Right renal pelvis (tissue), 4 donors: Measurements from ENCODE around the gene DBI. TPM values are rescaled to one million over a fixed set of nuclear protein-coding genes. Genes with fewer than 3 reads are reported as not detected.
"Not testable (repeated sequence)": the region's sequence is repeated elsewhere in the genome, so short reads cannot be mapped to it uniquely, and the experiment has no call there.

Source experiments
- DNase-seq, 4 donors: peaks; one replicate each; pipeline ENCODE4 v3.0.0-alpha.2; 2013; ENCODE audit warnings: low read depth in 4 of 4, low spot score in 3 of 4, missing footprints in 1 of 4
- polyA plus RNA-seq, 4 donors: library from polyadenylated mRNA; unstranded; fragments of 120-200 nt; gene quantifications; one replicate each; pipeline ENCODE4 v1.2.1, GENCODE V29; 2013; ENCODE audit not compliant: insufficient read length in 4 of 4

DBI gene
- polyA plus RNA-seq, 4 donors = 211 to 262 (median 257) TPM

GRCh38 chr2:119393971-119394748 lies 27.4 kb downstream of the DBI start:
- no peak for DNase-seq

GRCh38 chr2:119397196-119397595 lies 30.4 kb downstream of the DBI start:
- no peak for DNase-seq

GRCh38 chr2:119402106-119402505 lies 35.3 kb downstream of the DBI start:
- DNase-seq = no peak

DNA sequence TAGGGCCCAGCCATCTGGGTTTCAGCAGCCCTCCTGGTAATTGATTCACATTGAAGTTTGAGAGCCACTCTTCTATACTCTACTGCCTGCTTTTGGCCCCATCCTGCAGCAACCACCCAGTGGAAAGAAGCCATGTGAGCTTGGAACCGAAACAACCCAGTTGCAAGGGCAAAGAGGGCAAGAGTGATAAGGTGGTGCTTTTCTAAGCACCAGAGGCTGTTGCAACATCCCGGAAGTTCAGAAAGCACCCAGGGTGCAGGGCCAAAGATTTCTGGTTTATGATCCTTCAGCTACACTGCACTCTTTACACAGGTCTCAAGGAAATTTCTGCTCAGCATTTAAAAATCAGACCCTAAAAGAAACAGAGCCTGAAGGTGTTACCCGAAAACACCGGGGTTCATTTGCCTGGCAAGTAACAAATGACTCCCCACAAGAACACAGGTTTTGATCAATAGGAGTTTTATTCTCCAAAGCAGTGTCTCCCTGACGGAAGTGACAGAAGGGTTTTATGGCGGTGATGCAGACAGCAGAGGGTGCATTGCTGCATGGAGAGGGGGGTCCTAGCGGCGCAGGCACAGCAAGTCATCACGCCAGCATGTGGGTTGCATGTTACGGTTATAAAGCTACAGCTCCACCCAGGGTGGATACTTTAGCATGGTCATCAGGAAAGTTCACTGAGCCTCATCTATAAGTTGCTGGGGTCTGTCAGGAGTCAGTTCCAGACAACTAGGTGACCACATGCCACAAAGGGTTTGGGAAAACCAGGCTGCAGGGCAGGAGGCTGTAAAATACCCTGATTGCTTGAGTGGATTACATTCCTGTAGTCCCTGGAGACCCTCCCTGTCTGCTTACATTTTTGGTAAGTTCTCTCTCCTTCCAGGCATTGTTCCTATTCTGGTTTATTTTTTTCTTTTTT lies 36.1 kb downstream of the DBI start:
- DNase-seq = no peak

GRCh38 chr2:119403618-119404017 lies 36.8 kb downstream of the DBI start:
- not testable (repeated sequence) for DNase-seq

DNA sequence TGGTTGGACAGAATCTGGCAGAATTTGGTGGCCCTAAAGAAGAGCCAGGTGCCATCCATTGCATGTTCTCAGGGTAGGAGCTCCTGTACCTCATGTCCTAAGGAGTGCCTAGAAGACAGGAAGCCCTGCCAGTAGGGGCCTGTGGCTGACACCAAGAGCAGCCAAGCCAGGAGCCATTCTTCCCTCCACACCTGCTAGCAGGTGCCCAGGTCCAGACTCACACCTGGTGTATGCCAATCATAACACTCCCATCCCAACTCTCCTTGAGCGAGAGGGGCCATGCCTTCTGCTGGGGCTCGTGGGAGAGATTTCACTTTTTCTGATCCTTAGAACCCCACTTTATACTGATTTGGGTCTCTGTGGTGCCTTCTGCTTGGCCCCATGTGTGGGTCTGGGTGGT lies 38.4 kb downstream of the DBI start:
- no peak for DNase-seq

- no peak for DNase-seq
Measured at GRCh38 chr2:119407430-119408220, 40.8 kb downstream of the DBI start.

- DNase-seq = no peak
Measured at GRCh38 chr2:119408221-119408619, 41.4 kb downstream of the DBI start.

GRCh38 chr2:119409506-119409905 lies 42.7 kb downstream of the DBI start:
- no peak for DNase-seq

DNA sequence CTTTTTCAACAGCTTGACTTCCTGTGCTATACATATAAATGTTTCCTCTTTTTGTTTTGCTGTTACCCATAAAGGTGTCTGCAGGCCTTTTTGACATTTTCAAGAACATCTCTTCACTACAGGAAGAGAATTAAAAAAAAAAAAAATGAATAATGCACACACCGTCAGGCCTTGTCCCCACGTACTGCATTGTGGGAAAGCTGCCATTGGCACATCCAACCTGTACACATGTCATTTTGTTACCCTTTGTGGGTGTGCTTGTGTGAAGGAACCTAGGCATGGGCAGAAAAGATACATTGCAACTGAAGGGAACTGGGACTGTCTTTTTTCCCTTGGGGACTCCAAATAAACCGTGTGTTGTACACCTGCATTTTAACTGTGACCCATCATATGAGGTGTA lies 48.1 kb downstream of the DBI start:
- no peak for DNase-seq

DNA sequence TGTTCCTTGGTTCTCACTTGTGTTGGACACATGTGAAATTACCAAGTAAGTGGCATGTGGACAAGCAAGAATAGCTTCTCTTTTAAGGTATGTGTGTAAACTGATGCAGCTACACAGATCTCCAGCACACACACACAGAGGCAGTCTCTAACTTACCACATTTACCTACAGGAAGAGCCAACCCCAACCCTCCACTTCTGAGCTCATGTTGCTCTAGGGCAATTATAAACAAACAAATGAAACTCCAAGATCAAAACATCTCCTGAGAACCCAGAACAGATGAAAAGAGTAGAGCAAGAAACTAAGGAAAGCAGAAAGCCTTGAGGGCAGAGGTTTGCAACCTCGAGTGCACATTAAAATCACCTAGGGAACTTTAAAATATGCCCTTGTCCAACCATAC lies 48.9 kb downstream of the DBI start:
- DNase-seq = no peak

GRCh38 chr2:119416299-119416923 lies 49.6 kb downstream of the DBI start:
- DNase-seq = no peak

DNA sequence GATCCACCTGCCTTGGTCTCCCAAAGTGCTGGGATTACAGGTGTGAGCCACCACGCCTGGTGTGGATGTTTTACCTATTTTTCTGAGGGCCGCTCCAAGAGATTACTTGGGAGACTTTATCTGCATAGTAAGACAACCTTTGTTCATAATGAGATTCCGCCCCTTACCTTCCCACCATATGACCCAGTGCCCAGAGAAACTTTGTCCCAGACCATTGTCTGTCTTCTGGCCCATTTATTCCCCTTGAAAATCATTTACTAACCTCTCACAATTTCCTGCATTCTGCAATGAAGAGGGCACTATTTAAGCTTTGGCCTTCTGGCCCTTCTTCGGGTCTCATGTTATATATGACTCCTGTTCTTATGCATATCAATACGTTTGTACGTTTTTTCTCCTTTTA lies 51.1 kb downstream of the DBI start:
- DNase-seq = no peak

- DNase-seq = no peak
Measured at GRCh38 chr2:119419065-119419464, 52.3 kb downstream of the DBI start.

DNA sequence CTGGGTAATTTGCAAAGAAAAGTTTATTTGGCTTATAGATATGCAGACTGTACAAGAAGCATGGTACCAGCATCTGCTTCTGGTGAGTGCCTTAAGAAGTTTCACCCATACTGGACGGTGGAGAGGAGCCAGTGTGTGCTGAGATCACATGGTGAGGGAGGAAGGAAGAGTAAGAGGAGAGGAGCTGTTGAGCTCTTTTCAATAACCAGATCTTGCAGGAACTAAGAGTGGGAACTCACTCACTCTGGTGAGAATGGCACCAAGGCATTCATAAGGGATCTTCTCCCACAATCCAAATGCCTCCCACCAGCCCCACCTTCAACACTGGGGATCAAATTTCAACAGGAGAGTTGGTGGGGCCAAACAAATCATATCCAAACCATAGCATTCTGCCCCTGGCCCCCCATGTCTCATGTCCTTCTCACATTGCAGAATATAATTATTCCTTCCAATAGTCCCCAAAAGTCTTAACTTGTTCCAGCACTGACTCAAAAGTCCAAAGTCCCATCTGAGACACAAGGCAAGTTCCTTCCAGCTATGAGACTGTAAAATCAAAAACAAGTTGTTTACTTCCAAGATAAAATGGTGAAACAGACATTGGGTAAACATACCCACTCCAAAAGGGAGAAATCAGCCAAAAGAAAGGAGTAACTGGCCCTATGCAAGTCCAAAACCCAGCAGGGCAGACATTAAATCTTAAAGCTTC lies 53.2 kb downstream of the DBI start:
- no peak for DNase-seq

GRCh38 chr2:119421304-119421703 lies 54.5 kb downstream of the DBI start:
- no peak for DNase-seq

DNA sequence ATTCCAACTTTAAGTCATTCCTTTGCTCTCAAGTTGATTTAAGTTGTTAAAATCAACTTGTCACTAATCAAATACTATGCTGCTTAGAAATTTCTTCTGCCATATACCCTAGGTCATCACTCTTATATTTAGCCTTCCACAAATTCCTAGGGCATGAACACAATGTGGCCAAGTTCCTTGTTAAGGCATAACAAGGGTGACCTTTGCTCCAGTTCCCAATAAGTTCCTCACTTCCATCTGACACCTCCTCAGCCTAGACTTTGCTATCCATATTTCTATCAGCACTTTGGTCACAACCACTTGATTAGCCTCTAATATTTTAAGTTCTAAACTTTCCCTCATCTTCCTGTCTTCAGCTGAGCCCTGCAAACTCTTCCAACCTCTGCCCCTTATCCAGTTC lies 55.0 kb downstream of the DBI start:
- no peak for DNase-seq
